Stimulated activated naive CD4-positive, alpha-beta T cell treated with Interleukin-2 at 50 U/mL for 16 hours (primary cell): ENCODE results near the gene CAPN9.

Experiments
- DNase-seq: peaks from one replicate; lab custom pipeline; 2025; lab: John Stamatoyannopoulos, UW

CAPN9 gene

GRCh38 chr1:230800891-230801840 lies 54.0 kb downstream of the CAPN9 start:
- no peak for DNase-seq

GRCh38 chr1:230804396-230804795 lies 57.2 kb downstream of the CAPN9 start:
- DNase-seq = no peak

- DNase-seq = no peak
These were observed 59.4 kb downstream of the CAPN9 start for GRCh38 chr1:230806552-230806951.

GRCh38 chr1:230807029-230807428 lies 59.8 kb downstream of the CAPN9 start:
- DNase-seq = no peak

GRCh38 chr1:230807561-230808280 lies 60.5 kb downstream of the CAPN9 start:
- DNase-seq = no peak

GRCh38 chr1:230808281-230808872 lies 61.2 kb downstream of the CAPN9 start:
- DNase-seq = no peak

- no peak for DNase-seq
These were observed 62.2 kb downstream of the CAPN9 start for GRCh38 chr1:230809256-230809990.

GRCh38 chr1:230812568-230812967 lies 65.4 kb downstream of the CAPN9 start:
- no peak for DNase-seq

- DNase-seq = no peak
These were observed 67.9 kb downstream of the CAPN9 start for GRCh38 chr1:230814949-230815692.

- no peak for DNase-seq
These were observed 68.8 kb downstream of the CAPN9 start for GRCh38 chr1:230816018-230816417.

- no peak for DNase-seq
These were observed 71.2 kb downstream of the CAPN9 start for GRCh38 chr1:230818367-230818766.

GRCh38 chr1:230818901-230819300 lies 71.7 kb downstream of the CAPN9 start:
- no peak for DNase-seq

GRCh38 chr1:230819976-230820375 lies 72.8 kb downstream of the CAPN9 start:
- DNase-seq = no peak

GRCh38 chr1:230820568-230820967 lies 73.4 kb downstream of the CAPN9 start:
- DNase-seq = no peak

GRCh38 chr1:230821346-230821745 lies 74.2 kb downstream of the CAPN9 start:
- no peak for DNase-seq

- DNase-seq = no peak
These were observed 74.9 kb downstream of the CAPN9 start for GRCh38 chr1:230822092-230822581.

- DNase-seq = no peak
These were observed 76.2 kb downstream of the CAPN9 start for GRCh38 chr1:230823426-230823825.

GRCh38 chr1:230823931-230824381 lies 76.8 kb downstream of the CAPN9 start:
- DNase-seq = no peak

GRCh38 chr1:230824551-230824918 lies 77.3 kb downstream of the CAPN9 start:
- no peak for DNase-seq

- DNase-seq = no peak
These were observed 77.9 kb downstream of the CAPN9 start for GRCh38 chr1:230824919-230825721.
